GM19035 (cell line): ENCODE data around the gene SAP30BP.
A peak's percentile ranks its signal among the peaks of the same experiment; 100 is the strongest.

Experiments used
- ATAC-seq: cut with Tn5 transposase; IDR thresholded peaks from one replicate; pipeline ENCODE4 v1.9.1; 2021; ENCODE audit not compliant: unreplicated experiment

SAP30BP gene

DNA sequence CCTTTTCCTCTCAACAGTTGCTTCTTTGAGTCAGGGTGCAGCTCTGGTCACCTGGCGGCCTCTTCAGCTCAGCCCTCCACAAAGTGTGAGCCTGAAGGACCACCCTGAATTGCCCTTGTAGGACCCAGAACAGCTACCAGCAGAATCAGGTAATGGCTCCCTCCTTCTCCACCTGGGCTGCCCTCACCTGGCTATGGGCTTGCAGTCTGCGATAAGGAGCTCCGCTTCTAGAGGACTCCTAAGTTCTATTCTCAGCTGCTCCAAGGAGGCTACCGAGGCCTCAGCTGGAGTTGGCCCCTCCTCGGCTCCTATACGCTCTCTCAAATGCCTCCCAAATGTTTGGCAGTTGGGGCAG is 20.5 kb upstream of the SAP30BP start:
- ATAC-seq, result no peak

DNA sequence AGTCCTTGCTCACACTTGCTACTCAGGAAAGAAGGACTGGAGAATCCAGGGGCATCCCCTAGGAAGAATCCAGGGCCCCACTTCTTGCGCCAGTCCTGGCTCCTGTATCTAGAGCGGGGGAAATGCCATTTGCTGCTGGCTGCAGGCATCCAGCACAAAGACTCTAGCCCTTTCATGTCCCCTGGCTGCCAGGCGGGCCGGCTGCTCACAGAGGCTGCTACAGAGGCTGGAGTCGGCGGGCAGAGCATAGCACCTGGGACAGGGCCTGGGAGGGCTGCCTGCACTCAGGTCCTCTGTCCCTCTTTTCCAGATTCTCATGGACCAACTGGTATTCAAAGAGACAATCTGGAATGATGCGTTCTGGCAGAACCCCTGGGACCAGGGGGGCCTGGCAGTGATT is 20.1 kb upstream of the SAP30BP start:
- no peak for ATAC-seq

DNA sequence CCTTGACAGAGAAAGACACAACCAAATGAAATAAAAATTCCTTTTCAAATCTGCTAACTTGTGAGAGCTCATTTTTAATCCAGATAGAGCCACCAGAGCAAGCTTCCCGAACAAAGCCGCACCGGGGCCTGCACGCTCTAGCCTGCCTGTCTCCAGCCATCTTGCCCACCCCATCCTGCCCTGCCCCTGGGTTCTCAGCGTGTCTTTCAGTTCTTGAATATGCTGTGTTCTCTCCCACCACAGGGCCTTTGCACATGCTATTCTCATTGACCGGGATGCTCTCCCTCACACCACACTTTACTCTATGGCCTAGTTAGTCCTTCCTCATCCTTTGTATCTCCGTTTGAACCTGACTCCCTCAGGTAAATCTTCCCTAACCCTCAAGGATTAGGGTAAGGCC is 19.2 kb upstream of the SAP30BP start:
- ATAC-seq, result no peak

DNA sequence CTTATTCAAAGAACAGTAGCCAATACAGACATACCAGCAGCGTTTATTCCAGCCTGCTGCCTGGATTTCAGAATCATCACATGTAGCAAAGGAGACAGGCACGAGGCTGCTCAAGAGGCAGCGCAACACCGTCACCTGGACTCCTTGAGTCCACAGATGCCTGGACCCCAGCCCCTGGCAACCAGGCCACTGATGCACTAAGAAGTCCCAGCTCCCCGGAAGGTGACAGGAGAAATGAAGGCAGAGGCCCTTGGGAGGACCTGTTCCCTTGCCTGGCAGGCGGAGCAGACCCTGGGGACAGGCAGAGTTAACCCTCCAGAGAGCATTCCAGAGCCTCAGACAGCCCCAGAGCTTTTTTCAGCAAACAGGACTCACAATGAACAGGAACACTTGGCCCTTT is 17.5 kb upstream of the SAP30BP start:
- ATAC-seq, result no peak

- ATAC-seq, result no peak
Observed at GRCh38 chr17:75650874-75651273, 16.3 kb upstream of the SAP30BP start.

GRCh38 chr17:75652341-75652740 is 14.8 kb upstream of the SAP30BP start:
- no peak for ATAC-seq

- no peak for ATAC-seq
Observed at GRCh38 chr17:75652934-75653549, 14.1 kb upstream of the SAP30BP start.

DNA sequence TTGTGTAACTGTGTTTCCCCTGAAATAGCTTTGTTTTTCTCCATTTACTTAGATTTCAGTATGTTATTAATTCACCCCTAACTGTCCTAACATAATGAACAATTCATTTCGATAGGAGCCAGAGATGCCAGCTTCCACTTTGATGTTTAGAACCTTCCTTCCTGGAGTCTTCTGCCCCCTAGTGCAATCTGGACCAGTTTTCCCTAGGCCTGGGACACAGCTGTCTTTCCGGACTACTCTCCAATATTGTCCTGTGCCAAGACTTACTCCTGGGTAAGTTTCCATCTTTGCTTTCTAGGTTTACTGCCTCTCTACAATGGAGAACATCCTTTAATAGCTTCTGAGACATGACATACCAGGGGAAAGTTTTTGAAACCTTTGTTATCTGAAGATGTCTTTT is 13.0 kb upstream of the SAP30BP start:
- ATAC-seq, result no peak

DNA sequence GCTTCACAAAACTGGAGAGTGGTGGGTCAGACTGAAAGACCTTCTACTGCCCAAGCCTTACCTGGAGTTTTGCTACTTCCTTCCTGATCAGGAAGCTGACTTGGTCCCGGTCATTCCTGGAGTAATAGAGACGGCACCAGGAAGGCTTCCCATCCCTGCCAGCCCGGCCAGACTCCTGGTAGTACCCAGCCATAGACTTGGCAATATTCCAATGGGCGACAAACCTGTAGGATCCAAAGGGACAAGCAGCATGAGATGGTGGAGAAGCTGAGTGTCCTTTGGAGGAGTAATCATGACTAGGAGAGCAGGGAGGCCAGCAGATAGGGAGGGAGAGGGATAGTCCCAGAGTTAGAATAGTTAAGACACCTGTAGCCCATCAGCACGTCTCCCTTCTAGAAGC is 8.9 kb upstream of the SAP30BP start:
- no peak for ATAC-seq

DNA sequence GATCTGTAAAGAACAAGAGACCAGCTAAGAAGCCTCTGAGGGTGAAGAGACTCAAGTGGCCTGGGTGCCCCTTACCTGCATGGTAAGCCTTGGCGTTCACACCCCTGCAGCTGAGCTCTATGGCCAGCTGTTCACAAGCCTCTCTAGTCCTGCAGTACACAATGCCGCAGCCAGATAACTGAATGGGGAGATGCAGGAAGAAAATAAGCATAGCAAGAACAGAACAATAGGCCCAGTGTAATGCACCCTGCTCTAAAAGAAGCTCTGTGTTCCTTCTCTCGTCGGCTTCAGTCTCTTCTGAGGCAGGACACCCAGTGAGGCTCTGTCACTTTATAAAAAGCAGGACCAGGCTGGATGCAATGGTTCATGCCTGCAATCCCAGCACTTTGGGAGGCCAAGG is 5.6 kb upstream of the SAP30BP start:
- no peak for ATAC-seq

- no peak for ATAC-seq
Observed at GRCh38 chr17:75662511-75662910, 4.6 kb upstream of the SAP30BP start.

- ATAC-seq, result peak; percentile 35
Observed at GRCh38 chr17:75664099-75664549, 3.0 kb upstream of the SAP30BP start.

GRCh38 chr17:75665981-75666380 is 1.2 kb upstream of the SAP30BP start:
- no peak for ATAC-seq

DNA sequence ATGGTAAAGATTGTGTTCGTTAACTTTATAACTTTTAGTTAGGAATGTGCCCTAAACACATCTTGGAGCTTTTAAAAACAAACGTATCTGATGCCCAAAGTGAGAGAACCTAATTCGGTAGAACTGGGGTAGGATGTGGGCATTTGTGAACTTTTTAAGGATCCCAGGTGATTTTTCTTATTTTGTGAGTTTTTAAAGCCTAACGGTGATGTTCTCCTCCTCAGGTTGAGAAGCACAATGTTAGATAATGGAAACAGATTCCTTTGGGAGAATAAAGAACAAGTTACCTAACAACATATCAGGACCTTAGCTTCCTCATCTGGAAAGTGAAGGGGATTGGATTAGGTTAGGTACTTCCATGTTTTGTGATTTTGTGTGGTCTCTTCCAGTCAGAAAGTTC is 687 bp downstream of the SAP30BP start:
- no peak for ATAC-seq

DNA sequence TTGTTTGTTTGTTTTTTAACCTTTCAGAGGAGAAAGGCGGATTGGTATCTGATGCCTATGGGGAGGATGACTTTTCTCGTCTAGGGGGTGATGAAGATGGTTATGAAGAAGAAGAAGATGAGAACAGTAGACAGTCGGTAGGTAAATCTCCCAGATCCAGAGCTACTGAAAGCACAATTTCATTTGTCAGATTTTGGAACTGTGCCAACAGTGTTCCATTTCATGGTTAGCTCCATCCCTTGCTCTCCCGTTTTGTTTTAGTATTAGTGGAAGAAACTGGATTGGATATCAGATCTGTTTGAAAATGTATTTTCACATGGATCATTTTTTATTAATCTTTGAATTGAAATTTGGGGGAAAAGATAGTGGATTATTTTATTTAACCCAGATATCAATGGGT is 1.4 kb downstream of the SAP30BP start:
- no peak for ATAC-seq

DNA sequence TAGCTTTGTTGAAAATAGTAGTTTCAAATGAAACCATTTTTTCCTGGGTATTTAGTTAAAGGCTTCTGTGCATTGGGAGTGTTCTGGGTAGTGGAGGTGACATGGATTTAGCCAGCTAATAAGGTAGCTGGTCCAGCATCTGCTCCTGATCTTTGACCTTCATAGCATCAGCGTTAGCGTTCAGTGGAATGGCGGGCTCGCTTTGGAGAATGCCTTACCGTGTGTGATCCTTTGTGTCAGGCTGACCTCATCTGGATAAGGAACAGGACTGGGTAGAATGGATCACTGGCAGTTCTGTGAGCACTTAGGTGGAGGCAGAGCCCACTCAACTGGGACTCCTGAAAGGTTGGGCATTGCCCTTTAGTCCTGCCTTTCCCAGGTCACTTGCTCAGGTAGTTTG is 3.7 kb downstream of the SAP30BP start:
- no peak for ATAC-seq

DNA sequence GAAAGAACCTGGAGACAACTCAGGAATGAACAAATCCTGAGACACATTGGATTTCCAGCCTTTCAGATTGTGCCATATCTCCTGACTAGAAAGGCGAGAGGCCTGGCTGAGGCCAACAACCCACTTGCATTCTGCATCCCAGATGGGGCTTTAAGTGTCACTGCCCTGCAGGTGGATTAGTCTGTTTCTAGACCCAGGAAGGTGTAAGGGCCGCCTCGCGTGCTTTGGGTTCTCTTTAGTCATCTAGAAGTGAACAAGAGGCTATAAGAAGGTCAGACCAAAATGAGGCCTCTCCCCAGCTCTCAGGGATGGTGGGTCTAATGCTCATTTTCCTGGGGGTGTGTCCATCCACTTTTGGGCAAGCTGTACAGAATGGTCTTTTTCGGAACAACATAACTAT is 4.9 kb downstream of the SAP30BP start:
- no peak for ATAC-seq

- ATAC-seq, result no peak
Observed at GRCh38 chr17:75673487-75673886, 6.3 kb downstream of the SAP30BP start.

- ATAC-seq, result no peak
Observed at GRCh38 chr17:75676461-75676860, 9.3 kb downstream of the SAP30BP start.

GRCh38 chr17:75679706-75680211 is 12.6 kb downstream of the SAP30BP start:
- no peak for ATAC-seq

- no peak for ATAC-seq
Observed at GRCh38 chr17:75680431-75680830, 13.3 kb downstream of the SAP30BP start.

GRCh38 chr17:75681289-75681688 is 14.2 kb downstream of the SAP30BP start:
- no peak for ATAC-seq

DNA sequence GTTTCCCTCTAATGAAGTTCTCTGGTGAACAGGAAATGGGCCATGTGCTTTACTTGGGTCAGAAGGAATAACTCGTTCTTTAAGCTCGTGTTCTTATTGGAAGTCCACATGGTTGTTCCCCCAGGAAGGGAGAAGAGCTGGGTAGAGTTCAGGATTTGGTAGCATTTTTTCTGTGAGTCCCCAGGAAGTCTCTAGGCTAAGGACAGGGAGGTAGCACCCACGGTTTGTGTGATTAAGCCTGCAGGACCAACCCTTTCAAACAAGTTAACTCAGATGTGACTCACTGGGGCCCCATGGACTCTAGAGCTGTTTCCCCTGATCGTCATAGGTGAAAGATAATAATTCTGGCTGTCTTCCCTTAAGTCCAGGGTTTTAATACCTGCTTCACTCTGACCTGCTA is 16.4 kb downstream of the SAP30BP start:
- ATAC-seq, result no peak
